Measurements from ENCODE around the gene POU2AF1. TPM values are rescaled to one million over a fixed set of nuclear protein-coding genes. Genes with fewer than 3 reads are reported as not detected.

Gene POU2AF1
- total and polyA plus RNA-seq, 2 of the 13 experiments (the other 11 are each of a cell fraction or from before 2014, with no cell fraction given), result 1.9 to 3.6 TPM

DNA sequence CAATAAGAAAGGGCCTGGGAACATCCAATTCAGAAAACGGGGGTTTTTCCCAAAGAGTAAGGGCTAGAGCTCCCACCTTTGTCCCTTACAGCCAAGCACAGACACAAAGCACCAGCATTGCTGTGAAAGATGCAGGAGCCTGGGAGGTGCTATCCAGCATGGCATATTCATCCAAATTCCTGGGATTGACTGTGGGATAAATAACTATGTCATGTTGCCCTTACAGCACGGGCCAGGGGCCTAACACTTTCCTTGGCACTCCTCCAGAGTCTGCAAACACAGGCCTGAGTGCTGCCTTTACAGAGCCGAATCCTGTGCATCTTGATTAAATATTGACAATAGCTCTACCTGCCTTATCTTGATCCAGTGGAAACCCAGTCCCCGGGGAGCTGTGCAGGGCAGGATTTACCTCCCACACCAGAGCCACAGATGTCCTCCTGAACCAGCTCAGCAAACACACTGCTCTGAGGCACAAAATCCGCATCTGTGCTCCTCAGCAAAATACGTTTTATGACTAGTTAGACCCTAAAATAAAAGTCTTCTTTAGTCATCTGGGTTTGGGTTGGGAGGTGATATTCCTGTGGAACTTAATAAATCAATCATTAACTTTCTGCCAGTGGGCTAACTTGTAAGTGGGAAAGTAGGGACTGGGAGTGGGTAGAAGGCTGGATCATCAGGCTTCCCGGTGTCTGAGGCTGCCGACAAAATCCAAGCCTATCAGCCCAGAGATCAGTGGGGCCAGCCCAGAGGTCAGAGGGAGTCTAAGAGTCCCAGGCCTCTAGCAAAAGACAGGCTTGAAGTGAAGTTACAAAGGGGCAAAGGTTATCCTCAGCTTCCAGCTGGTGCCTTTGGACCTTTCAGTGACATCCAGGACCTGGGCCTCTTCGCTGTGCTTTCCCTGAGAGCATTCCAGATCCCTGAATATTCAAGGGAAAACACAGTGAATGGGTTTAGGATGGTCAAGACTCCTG, 44.3 kb downstream of the POU2AF1 start (continued):
- TF ChIP-seq, protein P1, sequence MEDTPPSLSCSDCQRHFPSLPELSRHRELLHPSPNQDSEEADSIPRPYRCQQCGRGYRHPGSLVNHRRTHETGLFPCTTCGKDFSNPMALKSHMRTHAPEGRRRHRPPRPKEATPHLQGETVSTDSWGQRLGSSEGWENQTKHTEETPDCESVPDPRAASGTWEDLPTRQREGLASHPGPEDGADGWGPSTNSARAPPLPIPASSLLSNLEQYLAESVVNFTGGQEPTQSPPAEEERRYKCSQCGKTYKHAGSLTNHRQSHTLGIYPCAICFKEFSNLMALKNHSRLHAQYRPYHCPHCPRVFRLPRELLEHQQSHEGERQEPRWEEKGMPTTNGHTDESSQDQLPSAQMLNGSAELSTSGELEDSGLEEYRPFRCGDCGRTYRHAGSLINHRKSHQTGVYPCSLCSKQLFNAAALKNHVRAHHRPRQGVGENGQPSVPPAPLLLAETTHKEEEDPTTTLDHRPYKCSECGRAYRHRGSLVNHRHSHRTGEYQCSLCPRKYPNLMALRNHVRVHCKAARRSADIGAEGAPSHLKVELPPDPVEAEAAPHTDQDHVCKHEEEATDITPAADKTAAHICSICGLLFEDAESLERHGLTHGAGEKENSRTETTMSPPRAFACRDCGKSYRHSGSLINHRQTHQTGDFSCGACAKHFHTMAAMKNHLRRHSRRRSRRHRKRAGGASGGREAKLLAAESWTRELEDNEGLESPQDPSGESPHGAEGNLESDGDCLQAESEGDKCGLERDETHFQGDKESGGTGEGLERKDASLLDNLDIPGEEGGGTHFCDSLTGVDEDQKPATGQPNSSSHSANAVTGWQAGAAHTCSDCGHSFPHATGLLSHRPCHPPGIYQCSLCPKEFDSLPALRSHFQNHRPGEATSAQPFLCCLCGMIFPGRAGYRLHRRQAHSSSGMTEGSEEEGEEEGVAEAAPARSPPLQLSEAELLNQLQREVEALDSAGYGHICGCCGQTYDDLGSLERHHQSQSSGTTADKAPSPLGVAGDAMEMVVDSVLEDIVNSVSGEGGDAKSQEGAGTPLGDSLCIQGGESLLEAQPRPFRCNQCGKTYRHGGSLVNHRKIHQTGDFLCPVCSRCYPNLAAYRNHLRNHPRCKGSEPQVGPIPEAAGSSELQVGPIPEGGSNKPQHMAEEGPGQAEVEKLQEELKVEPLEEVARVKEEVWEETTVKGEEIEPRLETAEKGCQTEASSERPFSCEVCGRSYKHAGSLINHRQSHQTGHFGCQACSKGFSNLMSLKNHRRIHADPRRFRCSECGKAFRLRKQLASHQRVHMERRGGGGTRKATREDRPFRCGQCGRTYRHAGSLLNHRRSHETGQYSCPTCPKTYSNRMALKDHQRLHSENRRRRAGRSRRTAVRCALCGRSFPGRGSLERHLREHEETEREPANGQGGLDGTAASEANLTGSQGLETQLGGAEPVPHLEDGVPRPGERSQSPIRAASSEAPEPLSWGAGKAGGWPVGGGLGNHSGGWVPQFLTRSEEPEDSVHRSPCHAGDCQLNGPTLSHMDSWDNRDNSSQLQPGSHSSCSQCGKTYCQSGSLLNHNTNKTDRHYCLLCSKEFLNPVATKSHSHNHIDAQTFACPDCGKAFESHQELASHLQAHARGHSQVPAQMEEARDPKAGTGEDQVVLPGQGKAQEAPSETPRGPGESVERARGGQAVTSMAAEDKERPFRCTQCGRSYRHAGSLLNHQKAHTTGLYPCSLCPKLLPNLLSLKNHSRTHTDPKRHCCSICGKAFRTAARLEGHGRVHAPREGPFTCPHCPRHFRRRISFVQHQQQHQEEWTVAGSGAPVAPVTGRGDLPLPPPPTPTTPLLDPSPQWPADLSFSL (CRISPR knock-in tag; IDR thresholded peaks at IDR 0.05), result 0 out of 2 replicates have a peak, but pooled peaks have one; percentile 34
- TF ChIP-seq ZNF337 (CRISPR knock-in tag; IDR thresholded peaks at IDR 0.05; ENCODE audit: borderline replicate concordance, low read depth) (no peak), ZNF160 (CRISPR knock-in tag; IDR thresholded peaks at IDR 0.05) (no peak), ZEB1 (IDR thresholded peaks at IDR 0.05; ENCODE audit: insufficient replicate concordance, low read depth) (peak; percentile 78), ZNF839 (CRISPR knock-in tag; IDR thresholded peaks at IDR 0.05; ENCODE audit: borderline replicate concordance) (no peak), SOX13 (IDR thresholded peaks at IDR 0.05) (peak; percentile 38; the same call in 1 of the 2 replicates), SOX13 (CRISPR knock-in tag; conservative IDR thresholded peaks at IDR 0.05 in 1 of 2, IDR thresholded peaks at IDR 0.05 in 1 of 2) (peak in 1 of 2 experiments; percentile 85; a peak in 2 of 4 replicates), ZNF335 (CRISPR knock-in tag; IDR thresholded peaks at IDR 0.05) (0 out of 2 replicates have a peak, but pooled peaks have one; percentile 35), GZF1 (CRISPR knock-in tag; IDR thresholded peaks at IDR 0.05) (0 out of 2 replicates have a peak, but pooled peaks have one; percentile 66), SP4 (CRISPR knock-in tag; IDR thresholded peaks at IDR 0.05) (peak; percentile 56; the same call in 1 of the 2 replicates), ZBTB38 (CRISPR knock-in tag; IDR thresholded peaks at IDR 0.05) (0 out of 2 replicates have a peak, but pooled peaks have one; percentile 38)
- TF ChIP-seq, protein P2, sequence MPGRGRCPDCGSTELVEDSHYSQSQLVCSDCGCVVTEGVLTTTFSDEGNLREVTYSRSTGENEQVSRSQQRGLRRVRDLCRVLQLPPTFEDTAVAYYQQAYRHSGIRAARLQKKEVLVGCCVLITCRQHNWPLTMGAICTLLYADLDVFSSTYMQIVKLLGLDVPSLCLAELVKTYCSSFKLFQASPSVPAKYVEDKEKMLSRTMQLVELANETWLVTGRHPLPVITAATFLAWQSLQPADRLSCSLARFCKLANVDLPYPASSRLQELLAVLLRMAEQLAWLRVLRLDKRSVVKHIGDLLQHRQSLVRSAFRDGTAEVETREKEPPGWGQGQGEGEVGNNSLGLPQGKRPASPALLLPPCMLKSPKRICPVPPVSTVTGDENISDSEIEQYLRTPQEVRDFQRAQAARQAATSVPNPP (CRISPR knock-in tag; IDR thresholded peaks at IDR 0.05), result 0 out of 2 replicates have a peak, but pooled peaks have one; percentile 66
- TF ChIP-seq, protein P3, sequence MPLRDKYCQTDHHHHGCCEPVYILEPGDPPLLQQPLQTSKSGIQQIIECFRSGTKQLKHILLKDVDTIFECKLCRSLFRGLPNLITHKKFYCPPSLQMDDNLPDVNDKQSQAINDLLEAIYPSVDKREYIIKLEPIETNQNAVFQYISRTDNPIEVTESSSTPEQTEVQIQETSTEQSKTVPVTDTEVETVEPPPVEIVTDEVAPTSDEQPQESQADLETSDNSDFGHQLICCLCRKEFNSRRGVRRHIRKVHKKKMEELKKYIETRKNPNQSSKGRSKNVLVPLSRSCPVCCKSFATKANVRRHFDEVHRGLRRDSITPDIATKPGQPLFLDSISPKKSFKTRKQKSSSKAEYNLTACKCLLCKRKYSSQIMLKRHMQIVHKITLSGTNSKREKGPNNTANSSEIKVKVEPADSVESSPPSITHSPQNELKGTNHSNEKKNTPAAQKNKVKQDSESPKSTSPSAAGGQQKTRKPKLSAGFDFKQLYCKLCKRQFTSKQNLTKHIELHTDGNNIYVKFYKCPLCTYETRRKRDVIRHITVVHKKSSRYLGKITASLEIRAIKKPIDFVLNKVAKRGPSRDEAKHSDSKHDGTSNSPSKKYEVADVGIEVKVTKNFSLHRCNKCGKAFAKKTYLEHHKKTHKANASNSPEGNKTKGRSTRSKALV (CRISPR knock-in tag; IDR thresholded peaks at IDR 0.05), result no peak
